Adipocyte (in vitro differentiated cells): ENCODE data around the gene LMO3.
"Not testable (repeated sequence)": the region's sequence is repeated elsewhere in the genome, so short reads cannot be mapped to it uniquely, and the experiment has no call there.

Experiments used
- DNase-seq: peaks from one replicate; pipeline ENCODE4 v3.0.0-alpha.2; 2015; ENCODE audit warnings: low read depth
- H3K27me3 ChIP-seq: replicated peaks from 2 replicates; pipeline ENCODE4 v1.7.0; 2013; ENCODE audit warnings: mild to moderate bottlenecking, low read length, moderate library complexity; ENCODE audit not compliant: control insufficient read depth, insufficient read depth
- H3K36me3 ChIP-seq: 2 replicates; pipeline ENCODE4 v1.7.0; 2013; ENCODE audit warnings: low read length, mild to moderate bottlenecking, moderate library complexity; ENCODE audit not compliant: control insufficient read depth, insufficient read depth, severe bottlenecking
- H3K4me1 ChIP-seq: 2 replicates; pipeline ENCODE4 v1.7.0; 2013; ENCODE audit warnings: mild to moderate bottlenecking, low read length, moderate library complexity; ENCODE audit not compliant: control insufficient read depth, insufficient read depth
- H3K4me3 ChIP-seq: 2 replicates; pipeline ENCODE4 v1.7.0; 2013; ENCODE audit warnings: mild to moderate bottlenecking, low read length, moderate library complexity
- H3K9ac ChIP-seq: 2 replicates; pipeline ENCODE4 v1.7.0; 2013; ENCODE audit warnings: mild to moderate bottlenecking, low read length, moderate library complexity
- H3K9me3 ChIP-seq: 2 replicates; pipeline ENCODE4 v1.7.0; 2013; ENCODE audit warnings: mild to moderate bottlenecking, low read length, moderate library complexity; ENCODE audit not compliant: control insufficient read depth

LMO3 gene

DNA sequence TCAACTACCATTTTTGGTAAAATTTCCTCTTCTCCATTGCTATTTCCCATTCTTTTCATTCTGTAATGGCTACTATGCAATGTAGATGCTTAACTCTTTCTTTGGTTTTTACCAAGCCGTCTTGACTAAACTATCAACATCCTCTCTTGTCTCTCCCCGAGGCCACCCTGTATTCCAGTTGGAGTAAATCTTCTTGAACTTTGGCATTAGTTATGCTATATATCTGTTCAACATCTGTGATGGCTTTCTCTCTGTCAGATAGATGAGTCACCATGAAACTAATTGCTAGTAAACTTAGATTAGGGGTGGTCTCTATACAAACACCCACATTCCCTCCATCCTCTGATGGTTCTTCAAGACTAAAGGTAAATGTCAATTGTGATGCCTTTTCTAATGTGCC lies 63.4 kb downstream of the LMO3 start:
- no peaks in the 10 kb centered on the region for H3K36me3 ChIP-seq

DNA sequence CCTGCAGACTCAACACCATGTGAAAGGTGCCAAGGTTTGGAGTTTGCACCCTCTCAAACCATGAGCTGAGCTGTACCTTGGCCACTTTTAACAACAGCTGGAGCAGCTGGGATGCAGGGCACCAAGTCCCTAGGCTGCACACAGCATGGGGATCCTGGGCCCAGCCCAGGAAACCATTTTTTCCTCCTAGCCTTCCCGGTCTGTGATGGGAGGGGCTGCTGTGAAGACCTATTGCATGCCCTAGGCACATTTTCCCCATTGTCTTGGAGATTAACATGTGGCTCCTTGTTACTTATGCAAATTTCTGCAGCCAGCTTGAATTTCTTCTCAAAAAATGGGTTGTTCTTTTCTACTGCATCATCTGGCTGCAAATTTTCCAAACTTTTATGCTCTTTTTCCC lies 68.3 kb downstream of the LMO3 start:
- not testable (repeated sequence) for H3K27me3 ChIP-seq, H3K9me3 ChIP-seq, H3K4me1 ChIP-seq, H3K4me3 ChIP-seq, H3K9ac ChIP-seq, DNase-seq, H3K36me3 ChIP-seq

More for the DNA sequence above, 63.4 kb downstream of the LMO3 start:
- H3K4me3 ChIP-seq = no peak overlapping the region
- DNase-seq = no peak
- H3K27me3 ChIP-seq = no peaks in the 10 kb centered on the region
- H3K4me1 ChIP-seq = no peaks in the 10 kb centered on the region
- no peaks in the 10 kb centered on the region for H3K9me3 ChIP-seq
- no peak overlapping the region for H3K9ac ChIP-seq

DNA sequence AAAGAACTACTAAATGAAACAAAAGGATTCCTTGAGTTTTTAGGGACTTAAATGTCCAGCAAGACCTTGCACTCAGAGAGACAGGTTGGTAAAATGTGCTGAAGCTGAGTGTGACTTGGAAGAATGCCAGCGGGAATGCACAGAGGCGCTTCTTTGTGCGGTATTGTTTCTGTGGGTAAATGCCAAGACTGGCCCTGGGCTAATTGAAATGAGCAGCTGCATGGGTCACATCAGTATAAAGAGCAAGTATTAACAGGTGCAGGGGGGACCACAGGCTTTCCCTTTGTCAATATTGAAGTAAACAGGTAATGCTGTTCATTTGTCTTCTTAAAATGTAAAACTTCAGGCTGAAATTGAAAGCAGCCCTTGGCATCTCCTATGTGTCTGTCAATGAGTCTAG lies 74.3 kb downstream of the LMO3 start:
- H3K9me3 ChIP-seq = no peaks in the 10 kb centered on the region
- no peak for DNase-seq
- H3K27me3 ChIP-seq = no peaks in the 10 kb centered on the region
- H3K4me1 ChIP-seq = peaks cover 4% of the 10 kb centered on the region
- H3K9ac ChIP-seq = no peak overlapping the region
- H3K4me3 ChIP-seq = no peak overlapping the region
- H3K36me3 ChIP-seq = no peaks in the 10 kb centered on the region

DNA sequence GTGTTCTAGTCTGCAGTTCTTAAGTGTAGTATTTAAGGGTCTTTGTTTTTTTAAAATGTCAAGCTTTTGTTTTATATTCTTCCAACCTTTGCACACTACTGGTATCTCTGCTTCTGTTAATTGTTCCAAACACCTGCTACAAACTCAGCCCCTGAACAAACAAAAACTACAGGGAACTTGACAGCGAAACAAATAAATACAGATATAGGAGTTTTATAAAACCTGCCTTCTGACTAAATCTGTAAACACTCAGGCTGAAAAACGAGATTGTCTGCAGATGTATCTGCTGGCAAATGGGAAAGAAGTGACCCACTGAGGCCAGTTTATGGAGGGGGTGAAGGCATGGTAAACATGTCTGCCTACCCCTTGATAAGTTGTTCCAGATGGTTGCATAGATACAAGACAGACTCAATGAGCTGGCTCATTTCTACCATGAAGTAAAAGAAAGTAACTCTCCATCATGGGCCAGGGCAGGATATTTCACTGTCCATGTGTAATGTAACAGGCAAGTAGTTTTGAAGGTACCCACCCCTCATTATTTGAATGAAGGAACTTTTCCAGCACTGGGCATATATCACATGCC lies 75.6 kb downstream of the LMO3 start:
- Histone ChIP-seq H3K27me3 (no peaks in the 10 kb centered on the region), H3K9me3 (no peaks in the 10 kb centered on the region), H3K9ac (no peak overlapping the region), H3K36me3 (no peaks in the 10 kb centered on the region), H3K4me1 (peaks cover 10% of the 10 kb centered on the region), H3K4me3 (no peak overlapping the region)
- DNase-seq = no peak

DNA sequence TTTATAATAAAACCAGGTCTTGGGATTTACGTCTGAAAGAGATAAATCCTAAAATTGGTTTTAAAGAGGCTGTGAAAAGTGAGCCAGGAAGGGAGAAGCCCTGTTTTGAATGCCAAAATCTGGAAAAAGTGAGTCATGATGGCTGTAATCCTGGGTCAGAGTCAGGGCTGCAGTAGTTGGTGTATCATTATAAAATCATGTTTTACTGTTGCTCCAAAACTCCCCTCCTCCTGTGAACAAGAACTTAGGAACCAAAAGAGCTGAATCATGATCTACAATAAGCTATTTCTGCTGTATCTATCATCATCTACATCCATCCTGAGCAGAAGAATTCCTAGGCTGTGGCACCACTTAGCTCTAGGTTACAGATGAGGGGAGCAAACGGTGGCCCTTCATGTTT lies 79.3 kb downstream of the LMO3 start:
- H3K27me3 ChIP-seq = no peaks in the 10 kb centered on the region
- peak overlapping the region; percentile 65 for H3K9ac ChIP-seq
- no peaks in the 10 kb centered on the region for H3K9me3 ChIP-seq
- H3K36me3 ChIP-seq = no peaks in the 10 kb centered on the region
- H3K4me3 ChIP-seq = peak overlapping the region; percentile 58
- H3K4me1 ChIP-seq = peaks cover 22% of the 10 kb centered on the region
- DNase-seq = no peak

DNA sequence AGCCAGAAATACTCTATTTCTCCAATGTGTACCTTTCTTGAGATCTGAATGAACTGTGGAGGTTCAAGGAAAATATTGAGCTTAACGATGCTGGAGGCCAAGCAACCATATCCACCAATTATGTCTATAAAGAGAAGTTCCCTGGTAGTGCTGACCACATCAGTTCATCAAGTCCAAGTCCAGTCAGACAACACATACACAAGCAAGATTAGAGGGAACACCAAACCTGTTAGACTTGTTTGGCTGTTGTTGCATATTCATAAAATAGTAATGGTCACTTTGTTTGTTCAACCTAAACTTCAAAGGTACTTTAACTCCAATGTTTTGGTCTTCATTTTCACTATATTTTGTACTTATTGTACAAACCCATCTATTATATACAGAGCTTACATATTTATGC lies 81.6 kb downstream of the LMO3 start:
- DNase-seq = no peak
- no peaks in the 10 kb centered on the region for H3K36me3 ChIP-seq
- H3K9ac ChIP-seq = no peak overlapping the region
- peaks cover 18% of the 10 kb centered on the region for H3K4me1 ChIP-seq
- H3K4me3 ChIP-seq = no peak overlapping the region
- H3K9me3 ChIP-seq = no peaks in the 10 kb centered on the region
- no peaks in the 10 kb centered on the region for H3K27me3 ChIP-seq

DNA sequence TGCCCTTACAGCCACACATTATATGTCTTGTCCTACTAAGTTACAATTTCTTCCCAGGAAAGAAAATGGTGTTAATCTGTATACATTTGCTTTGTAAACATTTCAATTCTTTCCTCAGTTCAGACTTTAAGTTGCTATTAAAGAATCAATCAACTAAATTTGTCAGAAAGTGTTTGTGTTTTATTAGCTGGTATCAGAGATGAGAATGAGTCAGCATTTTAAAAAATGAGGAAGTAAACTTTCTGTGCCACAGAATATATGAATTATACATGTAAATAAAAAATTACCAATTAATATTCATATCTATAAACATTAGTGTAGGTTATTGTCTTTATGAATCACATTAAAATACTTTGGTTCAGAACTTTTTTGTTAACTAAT lies 82.0 kb downstream of the LMO3 start:
- Histone ChIP-seq H3K4me1 (peaks cover 18% of the 10 kb centered on the region), H3K27me3 (no peaks in the 10 kb centered on the region), H3K36me3 (no peaks in the 10 kb centered on the region), H3K9me3 (no peaks in the 10 kb centered on the region), H3K9ac (no peak overlapping the region), H3K4me3 (no peak overlapping the region)
- DNase-seq = no peak

DNA sequence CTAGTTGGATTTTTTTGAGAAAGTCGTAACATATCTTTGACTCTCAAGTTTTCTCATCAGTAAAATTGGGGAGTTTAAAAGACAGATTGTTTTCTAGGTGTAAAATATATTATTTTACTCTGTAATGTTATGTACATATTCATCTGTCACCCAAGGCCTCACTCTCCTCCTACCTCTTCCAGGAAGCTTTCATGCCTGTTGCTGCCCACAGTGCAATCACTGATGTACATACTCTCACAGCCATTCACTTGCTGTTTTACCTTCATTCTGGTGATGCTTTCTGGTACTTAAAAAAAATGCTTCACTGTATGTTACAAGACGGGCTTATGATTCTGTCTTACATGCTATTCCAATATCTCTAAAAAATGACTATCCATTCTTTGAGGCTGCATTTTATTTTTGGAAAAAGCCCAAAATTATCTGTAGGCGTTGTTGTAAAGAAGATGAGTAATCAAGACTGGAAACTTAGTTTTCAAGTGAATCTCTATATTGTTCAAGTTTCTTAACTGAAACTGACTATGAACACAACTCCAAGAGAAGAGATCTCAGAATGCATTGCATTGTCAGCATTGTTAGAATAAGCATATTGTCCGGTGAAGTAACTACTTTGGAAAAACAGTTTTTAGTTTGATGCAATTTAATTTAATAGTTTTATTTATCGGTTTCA lies 82.5 kb downstream of the LMO3 start:
- no peak for DNase-seq
- H3K4me1 ChIP-seq = peaks cover 18% of the 10 kb centered on the region
- no peaks in the 10 kb centered on the region for H3K27me3 ChIP-seq
- no peaks in the 10 kb centered on the region for H3K9me3 ChIP-seq
- no peaks in the 10 kb centered on the region for H3K36me3 ChIP-seq
- H3K9ac ChIP-seq = no peak overlapping the region
- no peak overlapping the region for H3K4me3 ChIP-seq

DNA sequence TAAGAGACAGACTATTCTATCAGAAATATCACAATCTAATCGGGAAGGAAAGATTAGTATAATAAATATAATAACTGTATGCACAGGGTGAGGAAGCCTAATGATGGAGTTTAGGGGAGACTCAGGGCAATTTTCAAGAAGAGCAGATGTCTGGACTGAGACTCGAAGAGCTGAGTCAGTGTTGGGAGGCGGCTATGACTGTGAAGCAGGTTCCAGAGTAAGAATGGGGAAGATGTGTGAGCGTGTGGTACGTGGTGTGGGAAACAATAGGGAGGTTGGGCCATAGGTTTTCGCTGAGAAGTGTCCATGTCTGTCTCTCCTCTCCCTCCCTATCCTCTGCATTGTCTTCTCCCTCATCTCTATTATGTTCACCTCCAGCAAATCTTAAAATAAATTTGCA lies 85.6 kb downstream of the LMO3 start:
- no peaks in the 10 kb centered on the region for H3K27me3 ChIP-seq
- no peak for DNase-seq
- peaks cover 12% of the 10 kb centered on the region for H3K4me1 ChIP-seq
- no peaks in the 10 kb centered on the region for H3K9me3 ChIP-seq
- no peaks in the 10 kb centered on the region for H3K36me3 ChIP-seq
- no peak overlapping the region for H3K4me3 ChIP-seq
- no peak overlapping the region for H3K9ac ChIP-seq

DNA sequence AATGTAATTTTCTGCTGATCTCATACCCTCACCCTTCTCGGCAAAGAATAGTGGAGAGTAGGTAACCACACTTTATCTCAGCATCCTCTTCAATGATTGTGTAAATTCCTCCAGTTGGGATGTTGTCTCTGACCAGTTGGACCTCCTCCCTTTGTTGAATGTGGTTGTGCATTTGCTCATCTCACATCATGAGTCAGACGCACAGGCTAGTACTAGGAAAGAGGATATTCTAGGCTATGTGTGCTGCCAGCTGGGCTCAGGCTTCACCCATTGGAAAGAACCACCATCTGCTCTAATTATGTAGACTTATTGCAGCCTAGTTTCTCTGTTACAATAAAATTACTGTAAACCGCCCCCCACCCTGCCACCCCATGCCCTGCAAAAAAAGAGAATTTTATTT lies 90.3 kb downstream of the LMO3 start:
- H3K9me3 ChIP-seq = no peaks in the 10 kb centered on the region
- H3K36me3 ChIP-seq = no peaks in the 10 kb centered on the region
- H3K27me3 ChIP-seq = no peaks in the 10 kb centered on the region
- H3K4me1 ChIP-seq = no peaks in the 10 kb centered on the region
- H3K4me3 ChIP-seq = no peak overlapping the region
- H3K9ac ChIP-seq = no peak overlapping the region
- no peak for DNase-seq

DNA sequence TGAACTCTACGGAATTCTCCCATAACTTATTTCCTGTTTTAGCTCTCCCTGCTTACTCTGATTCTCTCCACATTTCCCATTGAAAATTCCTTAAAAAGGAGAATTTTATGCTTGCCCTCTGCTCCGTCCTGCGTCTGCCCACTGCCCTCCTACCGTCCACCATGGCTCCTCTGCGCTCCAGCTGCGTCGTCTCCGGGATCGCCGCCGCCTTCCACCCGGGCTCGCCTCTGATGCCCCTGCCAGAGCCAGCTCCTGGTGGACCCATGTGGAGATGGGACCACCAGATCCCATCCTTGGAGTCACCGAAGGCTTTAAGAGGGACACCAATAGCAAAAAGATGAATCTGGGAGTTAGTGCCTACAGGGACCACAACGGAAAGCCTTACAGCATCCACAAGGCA lies 92.7 kb downstream of the LMO3 start:
- DNase-seq = no peak
- H3K4me1 ChIP-seq = no peaks in the 10 kb centered on the region
- H3K4me3 ChIP-seq = no peak overlapping the region
- H3K9ac ChIP-seq = no peak overlapping the region
- no peaks in the 10 kb centered on the region for H3K36me3 ChIP-seq
- no peaks in the 10 kb centered on the region for H3K27me3 ChIP-seq
- no peaks in the 10 kb centered on the region for H3K9me3 ChIP-seq

DNA sequence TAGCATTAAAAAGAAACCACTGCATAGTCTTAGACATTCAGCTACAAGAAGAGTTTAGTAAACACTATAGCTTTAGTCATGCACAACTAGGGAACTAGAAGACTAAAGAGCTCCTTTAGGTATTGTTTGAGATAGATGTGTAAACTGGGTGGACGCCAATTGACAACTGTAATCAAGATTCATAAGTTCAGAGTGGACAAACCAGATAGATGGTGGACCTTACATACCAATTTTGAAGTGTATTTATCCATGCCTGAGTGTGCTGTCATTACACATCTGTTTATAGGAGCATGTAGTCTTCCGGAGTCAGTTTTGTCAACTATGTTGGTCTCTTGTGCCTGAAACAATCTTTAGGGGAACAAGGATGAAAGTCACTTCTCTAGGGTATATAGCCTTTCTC lies 96.6 kb downstream of the LMO3 start:
- no peaks in the 10 kb centered on the region for H3K27me3 ChIP-seq
- no peak overlapping the region for H3K9ac ChIP-seq
- no peak overlapping the region for H3K4me3 ChIP-seq
- no peak for DNase-seq
- no peaks in the 10 kb centered on the region for H3K9me3 ChIP-seq
- H3K36me3 ChIP-seq = no peaks in the 10 kb centered on the region
- H3K4me1 ChIP-seq = no peaks in the 10 kb centered on the region
